SK-N-MC (cell line): Measurements from ENCODE around the gene DOCK4.

ENCODE experiments used
- EZH2 ChIP-seq: fragments of 200-600 bp; sonication (generic); IDR thresholded peaks from one replicate; pipeline ENCODE4 v1.6.1; 2017; ENCODE audit warnings: antibody characterized with exemption
- FOXP2 ChIP-seq: optimal IDR thresholded peaks from 2 replicates; pipeline ENCODE3; 2011; ENCODE audit warnings: mild to moderate bottlenecking, moderate library complexity; ENCODE audit not compliant: insufficient read depth; ENCODE audit errors: extremely low read length, control extremely low read depth
- POLR2AphosphoS5 ChIP-seq: IDR thresholded peaks from 2 replicates; pipeline ENCODE4 v1.6.1; 2012; ENCODE audit warnings: mild to moderate bottlenecking, low read depth, low read length, borderline replicate concordance

GRCh38 chr7:111839261-111839660 lies 366.9 kb downstream of the DOCK4 start:
- TF ChIP-seq POLR2AphosphoS5 (no peak), EZH2 (no peak), FOXP2 (no peak)
